GM19452 (cell line): Measurements from ENCODE around the gene CACNA1F.
A peak's percentile ranks its signal among the peaks of the same experiment; 100 is the strongest.

Source experiments
- ATAC-seq: cut with Tn5 transposase; IDR thresholded peaks from one replicate; pipeline ENCODE4 v1.9.1; 2021; ENCODE audit not compliant: unreplicated experiment

The CACNA1F gene

DNA sequence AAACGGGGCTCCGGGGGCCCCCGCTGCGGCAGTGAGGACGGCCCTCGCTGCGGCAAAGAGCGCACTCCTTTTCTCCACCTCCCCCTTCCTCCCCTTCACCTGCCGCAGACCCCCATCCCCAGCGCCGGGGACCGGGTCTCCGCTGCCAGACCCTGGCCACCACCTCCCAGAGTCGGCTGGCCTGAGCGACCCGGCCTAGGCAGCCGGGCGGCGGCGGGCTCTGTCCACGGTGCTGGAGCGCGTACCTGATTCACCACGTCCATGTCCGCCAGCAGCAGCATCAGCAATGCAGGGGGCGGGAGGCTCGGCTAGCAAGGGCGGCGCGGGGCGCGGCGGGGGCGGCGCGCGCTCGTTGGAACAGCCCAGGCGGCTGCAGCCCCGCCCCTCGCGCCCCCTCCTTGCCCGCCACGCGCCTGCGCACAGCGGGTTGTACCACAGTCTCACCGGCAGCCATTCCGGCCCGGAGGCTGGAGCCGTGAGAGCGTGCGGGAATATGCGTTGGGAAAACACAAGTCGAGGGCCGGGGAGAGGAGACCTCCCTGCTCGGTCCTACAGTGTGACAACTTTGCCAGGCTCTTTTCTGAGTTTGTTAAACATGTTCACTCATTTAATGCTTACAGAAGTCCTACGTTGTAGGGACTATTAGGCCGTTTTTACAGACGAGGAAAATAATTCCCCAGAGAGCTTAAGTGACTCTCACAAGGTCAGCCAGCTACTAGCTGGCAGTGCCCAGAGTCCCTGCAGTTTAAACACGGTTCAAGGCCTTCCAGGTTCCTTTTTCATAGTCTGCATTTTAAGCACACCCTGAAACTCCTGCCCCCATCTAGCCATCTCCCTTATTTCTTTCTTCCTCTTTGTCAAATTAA, 33.0 kb downstream of the CACNA1F start, which contains the start of gene SYP:
TSS of gene SYP (minus strand) at position 288 of the 866 bp plus-strand sequence. CDS start at position 281, 7 bp downstream.
- peak; percentile 96 for ATAC-seq

DNA sequence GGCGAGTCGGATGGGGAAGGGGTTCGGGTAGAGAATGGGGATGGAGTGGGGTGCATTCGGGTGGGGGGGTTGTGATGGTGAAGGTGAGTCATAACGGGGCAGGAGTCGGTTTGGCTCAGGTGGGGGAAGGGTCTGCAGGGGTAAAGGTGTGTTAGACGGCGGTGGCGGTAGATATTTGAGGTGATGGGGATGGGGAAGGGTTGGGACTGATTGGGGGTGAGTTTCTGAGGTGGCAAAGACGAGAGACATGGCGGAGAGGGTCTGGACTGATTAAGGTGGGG, 33.9 kb downstream of the CACNA1F start:
- ATAC-seq = no peak

DNA sequence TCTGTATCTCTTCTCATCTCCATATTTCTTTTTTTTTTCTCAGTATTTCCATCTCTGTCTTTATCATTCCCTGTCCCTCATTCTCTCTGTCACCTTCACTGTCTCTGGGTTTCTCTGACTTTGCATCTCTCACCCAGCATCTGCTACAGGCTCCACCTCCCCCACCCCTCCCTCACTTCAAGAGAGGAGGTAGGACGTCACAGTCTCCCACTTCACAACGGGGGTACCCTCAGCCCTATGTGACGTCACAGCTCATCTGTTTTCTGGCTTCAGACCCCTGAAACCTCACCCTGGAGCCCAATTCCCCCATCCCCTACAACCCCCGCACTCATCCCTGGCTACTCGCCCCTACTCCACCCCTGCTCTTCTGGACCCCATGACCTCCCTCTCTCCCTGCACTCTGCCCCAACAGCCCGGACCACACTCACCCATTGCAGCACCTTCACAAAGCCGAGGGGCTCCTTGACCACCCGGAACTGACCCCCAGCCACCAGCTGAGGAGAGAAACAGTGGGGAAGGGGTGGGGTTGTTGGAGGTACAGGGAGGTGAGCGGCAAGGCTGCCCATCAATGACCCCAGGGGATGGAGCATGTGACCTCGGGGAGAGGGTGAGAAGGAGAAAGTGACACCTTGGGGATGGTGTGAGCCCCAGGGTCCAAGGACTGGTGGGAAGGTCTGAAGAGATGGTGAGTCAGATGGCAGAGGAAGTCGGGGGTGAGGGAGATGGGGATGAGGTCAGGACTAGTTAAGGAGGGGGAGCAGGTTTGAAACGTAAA, 34.4 kb downstream of the CACNA1F start:
- ATAC-seq = no peak

DNA sequence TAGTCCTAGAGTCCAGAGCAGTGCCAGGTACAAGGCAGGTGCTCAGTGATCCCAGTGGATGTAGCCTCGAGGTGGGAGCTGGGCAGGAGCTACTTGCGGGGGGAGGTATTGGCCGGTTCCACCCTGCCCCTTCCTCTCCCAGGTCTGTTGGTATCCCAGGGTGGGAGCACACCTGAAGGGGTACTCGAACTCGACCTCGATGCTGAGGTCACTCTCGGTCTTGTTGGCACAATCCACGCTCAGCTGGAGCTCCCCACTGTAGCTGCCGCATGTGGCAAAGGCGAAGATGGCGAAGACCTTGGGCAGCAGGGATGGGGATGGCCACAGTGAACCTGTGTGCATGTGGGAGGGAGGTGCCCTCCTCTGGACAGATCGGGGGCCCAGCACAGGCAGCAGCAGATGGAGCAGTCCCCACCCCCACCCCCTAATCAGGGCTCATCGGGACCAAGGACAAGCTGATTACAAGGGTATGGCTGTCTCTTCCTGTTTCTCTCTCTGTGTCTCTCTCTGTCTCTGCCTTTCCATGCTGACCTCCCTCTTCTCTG, 35.5 kb downstream of the CACNA1F start:
- ATAC-seq = no peak

GRCh38 chrX:49193542-49193964, 39.6 kb downstream of the CACNA1F start:
- ATAC-seq = no peak

DNA sequence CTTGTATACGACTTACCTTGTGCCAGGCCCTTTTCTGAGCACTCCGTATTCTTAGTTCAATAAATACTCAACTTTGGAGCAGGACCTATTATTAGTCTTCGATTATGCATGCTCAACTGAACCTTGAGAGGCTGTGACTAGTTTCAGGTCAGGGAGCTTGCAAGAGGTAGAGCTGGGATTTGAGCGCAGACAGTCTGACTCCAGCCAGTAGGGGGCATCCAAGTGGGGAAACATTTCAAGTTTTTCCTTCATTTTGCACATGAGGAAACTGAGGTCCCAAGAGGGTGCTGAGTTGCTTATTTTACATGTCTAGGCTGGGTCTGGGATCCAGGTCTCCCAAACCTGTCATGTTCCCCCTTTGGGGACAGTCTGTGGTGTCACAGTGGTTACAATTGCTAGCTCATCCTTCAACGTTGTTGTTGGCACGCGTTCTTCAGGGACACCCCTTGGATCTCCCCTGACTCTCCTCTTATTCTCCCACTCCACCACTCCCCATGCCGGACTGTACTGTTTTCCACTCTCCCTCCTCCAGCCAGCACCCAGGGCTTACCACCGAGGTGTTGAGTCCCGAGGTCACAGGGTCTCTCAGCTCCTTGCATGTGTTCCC, 40.3 kb downstream of the CACNA1F start:
- ATAC-seq = no peak

- ATAC-seq = peak; percentile 6
Measured at GRCh38 chrX:49191574-49192011, 41.5 kb downstream of the CACNA1F start.

GRCh38 chrX:49190821-49191573, 42.1 kb downstream of the CACNA1F start:
- ATAC-seq = peak; percentile 90

DNA sequence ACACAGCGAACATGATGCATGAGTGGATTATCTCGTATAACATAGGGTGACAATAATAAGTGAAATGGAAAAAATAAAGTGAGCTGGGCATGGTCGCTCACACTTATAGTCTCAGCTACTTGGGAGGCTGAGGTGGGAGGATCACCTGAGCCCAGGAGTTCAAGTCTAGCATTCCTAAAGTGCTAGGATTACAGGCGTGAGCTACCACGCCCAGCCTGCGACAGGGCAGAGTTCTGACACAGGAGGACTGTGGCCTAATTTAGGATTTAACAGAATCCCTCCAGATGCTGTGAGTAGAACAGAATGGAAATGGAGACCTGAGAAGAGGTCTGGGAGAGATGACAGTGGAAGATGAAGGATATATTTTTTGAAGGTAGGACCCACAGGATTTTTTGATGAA, 43.5 kb downstream of the CACNA1F start:
- ATAC-seq = no peak

GRCh38 chrX:49188468-49189076, 44.6 kb downstream of the CACNA1F start:
- no peak for ATAC-seq

DNA sequence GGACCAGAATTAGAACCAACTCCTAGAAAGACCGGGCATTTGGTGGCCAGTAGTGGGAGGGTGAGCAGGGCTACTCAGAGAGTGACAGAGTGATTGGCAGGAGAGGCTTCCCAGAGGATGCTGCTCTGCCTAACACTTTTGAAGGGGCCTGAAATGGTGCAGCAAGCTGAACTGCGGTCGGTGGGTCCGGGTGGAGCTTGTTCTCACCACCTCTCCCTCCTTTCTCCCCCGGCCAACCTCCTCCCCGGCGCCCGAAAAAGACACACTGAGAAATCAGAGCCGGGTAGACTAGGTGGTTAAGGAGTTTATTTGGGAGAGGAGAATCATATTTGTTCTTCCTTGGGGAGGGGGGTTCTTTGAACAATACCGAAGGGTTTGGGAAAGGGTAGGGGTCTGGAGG, 45.6 kb downstream of the CACNA1F start:
- ATAC-seq = no peak

DNA sequence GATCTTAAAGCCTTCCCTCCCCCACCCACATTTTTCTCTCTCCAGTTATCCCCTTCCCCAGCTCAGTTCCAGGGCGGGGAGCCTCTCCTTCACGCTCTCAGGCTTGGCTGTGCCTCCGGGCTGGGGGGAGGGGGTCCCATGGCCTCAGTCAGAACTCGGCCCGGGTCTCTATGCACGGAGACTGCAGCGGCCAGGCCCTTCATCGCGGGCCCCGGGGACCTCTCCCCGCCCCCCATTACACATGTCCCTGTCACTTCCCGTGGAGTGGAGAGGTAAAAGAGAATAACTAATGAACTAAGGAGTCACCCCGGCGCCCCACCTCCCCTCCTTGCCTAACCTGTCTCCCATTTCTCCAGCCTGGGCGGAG, 46.1 kb downstream of the CACNA1F start:
- ATAC-seq = no peak

DNA sequence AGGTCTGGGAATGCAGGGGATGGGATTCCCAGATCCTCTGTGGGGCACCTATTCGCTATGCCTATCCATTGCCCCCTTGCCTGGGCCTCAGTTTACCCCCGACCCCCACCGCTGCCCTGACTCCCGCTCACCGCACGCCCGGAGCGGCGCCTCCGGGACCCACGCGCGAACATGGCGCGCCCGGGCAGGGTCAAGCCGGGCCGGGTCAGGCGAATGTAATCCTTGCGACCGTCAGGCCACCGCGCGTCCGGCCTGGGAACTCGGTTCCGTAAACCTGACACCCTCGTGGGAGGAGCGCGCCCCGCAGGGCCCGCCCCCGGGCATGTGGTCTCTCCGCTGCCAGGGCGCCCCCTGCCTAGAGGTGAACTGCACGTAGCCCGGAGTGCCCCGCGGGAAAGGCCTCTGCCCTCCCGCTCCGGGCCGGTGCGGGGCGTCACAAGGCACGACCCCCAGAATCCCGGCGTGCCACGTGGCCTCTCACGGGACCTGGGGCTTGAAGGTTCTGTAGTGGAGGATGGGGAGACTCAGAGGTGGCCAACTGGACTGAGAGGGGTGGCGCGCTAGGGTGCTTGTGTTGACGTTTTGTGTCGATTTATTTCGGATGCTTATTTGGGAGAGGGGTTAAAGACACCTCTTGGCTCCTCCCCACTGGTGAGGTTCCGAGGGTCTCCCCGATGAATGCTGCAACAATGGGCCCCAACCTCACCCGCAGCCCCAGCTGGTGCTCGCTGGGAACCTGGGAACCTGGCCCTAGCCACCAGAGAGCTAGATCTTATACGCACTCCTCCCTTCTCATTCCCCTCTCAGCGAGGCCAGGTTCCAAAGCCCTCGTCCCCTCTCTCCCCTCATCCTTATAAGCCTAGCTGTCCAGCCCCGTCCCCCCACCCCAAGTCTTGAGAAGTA, 46.8 kb downstream of the CACNA1F start, which contains the start of gene PRICKLE3:
TSS of gene PRICKLE3 (minus strand) at position 249 of the 903 bp plus-strand sequence. CDS start at position 173, 76 bp downstream.
- no peak for ATAC-seq

DNA sequence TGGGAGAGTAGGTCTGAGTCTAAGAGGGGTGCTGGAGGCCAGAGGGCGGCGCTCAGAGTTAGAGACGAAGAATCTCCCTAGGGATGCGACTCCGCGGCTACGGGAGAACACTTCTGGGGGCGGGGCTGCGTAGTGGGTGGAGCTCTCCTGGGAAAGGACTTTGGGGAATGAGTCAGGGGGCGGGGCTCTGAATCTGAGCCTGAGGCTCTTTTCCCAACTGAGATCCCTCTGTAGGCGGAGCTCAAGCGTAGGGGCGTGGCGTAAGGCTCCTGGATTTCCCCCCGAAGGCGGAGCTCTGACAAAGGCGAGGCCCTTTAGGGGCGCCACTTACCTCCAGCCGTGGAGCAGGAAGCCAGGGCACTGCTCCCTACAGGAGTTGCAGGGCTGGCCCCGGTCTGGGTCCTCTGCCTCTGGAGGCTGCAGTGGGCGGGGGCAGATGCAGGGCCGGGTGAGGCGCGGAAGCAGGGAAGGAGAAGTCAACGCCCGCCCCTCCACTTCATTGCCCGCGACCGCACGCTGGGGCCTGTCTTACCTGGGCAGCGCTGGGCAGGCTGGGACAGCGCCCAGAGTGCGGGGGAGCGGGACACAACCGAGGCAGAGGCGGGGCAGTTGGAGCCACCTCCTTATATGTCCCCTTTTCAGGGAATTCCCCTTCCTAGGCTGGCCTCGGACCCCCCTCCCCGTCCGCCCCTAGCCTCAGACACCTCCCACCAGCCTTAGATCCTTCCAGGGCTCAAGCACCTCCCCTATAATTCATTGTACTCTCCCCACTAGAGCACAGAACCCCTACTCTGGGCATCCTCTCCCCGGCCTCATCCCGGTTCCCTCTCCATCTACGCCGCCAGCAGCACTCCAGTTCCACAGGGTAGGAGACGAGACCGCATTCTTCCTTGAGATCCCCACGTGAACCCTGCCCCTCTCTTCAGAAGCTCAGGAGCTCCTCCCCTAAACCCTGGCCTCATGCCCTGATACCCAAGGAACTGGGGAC, 48.6 kb downstream of the CACNA1F start:
- no peak for ATAC-seq

GRCh38 chrX:49183701-49184281, 49.3 kb downstream of the CACNA1F start:
- no peak for ATAC-seq

DNA sequence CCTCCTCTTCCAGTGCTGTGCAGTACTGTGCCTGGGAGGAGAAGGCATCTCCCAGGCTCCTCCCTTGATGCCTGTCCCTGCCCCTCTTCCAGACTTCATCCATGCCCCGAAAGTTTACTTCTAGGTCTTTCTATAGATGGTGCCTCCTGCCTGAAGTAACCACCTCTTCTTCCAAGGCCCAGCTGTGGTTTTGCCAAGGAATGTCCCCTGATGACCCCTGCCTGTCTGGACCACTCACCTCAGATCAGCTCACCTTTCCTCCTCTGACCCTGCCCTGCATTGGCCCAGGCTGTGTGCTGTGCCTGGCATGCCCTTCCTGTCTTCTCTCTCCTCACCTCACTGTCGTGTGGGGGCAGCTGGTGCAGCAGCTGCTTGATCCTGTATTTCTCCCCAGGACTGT, 53.8 kb downstream of the CACNA1F start:
- no peak for ATAC-seq

GRCh38 chrX:49178537-49178936, 54.6 kb downstream of the CACNA1F start:
- ATAC-seq = no peak
